Psoas muscle (tissue), 8 donors: ENCODE results near the gene DMAP1. TPM values are rescaled to one million over a fixed set of nuclear protein-coding genes. Genes with fewer than 3 reads are reported as not detected.
A peak's percentile ranks its signal among the peaks of the same experiment; 100 is the strongest.

ENCODE experiments used
- ATAC-seq, 4 donors: fragments of 200-7000 bp; cut with Tn5 transposase; one replicate each; pipeline ENCODE4 v1.9.1; 2020; ENCODE audit warnings: moderate library complexity in 3 of 4, mild to moderate bottlenecking in 2 of 4
- DNase-seq, 2 donors: peaks; one replicate each; pipeline ENCODE4 v3.0.0-alpha.2; 2020
- H3K27ac ChIP-seq: fragments of 200-600 bp; one replicate; pipeline ENCODE4 v1.8.0; 2022
- H3K27me3 ChIP-seq, 3 donors: fragments of 200-600 bp in 1 of 3; one replicate each; pipeline versions ENCODE4 v1.6.1 to v1.8.0; 2013 to 2022; ENCODE audit warnings: low read length in 2 of 3, mild to moderate bottlenecking in 2 of 3, moderate library complexity in 1 of 3; ENCODE audit not compliant: insufficient read depth in 3 of 3
- H3K36me3 ChIP-seq, 2 donors: fragments of 200-600 bp in 1 of 2; one replicate each; pipeline versions ENCODE4 v1.6.1 to v1.8.0; 2013 to 2022; ENCODE audit warnings: low read depth in 1 of 2, mild to moderate bottlenecking in 1 of 2, moderate library complexity in 1 of 2; ENCODE audit not compliant: insufficient read depth in 1 of 2
- H3K4me1 ChIP-seq: fragments of 200-600 bp; one replicate; pipeline ENCODE4 v1.8.0; 2022
- H3K4me3 ChIP-seq: fragments of 200-600 bp; one replicate; pipeline ENCODE4 v1.8.0; 2022; ENCODE audit warnings: mild to moderate bottlenecking
- H3K9me3 ChIP-seq: fragments of 200-600 bp; one replicate; pipeline ENCODE4 v1.8.0; 2022
- CTCF ChIP-seq: fragments of 200-600 bp; IDR thresholded peaks from one replicate; pipeline ENCODE4 v1.8.0; 2022; ENCODE audit warnings: antibody characterized with exemption
- WGBS, 3 donors: extraction: QIAGEN DNeasy Blood & Tissue Kit; methylation state at CpG; one replicate each; pipeline versions ENCODE4 v1.1.6 to v1.1.7; 2013; 5-methylcytosine and 5-hydroxymethylcytosine counted together
- intact Hi-C, 2 donors: fragments of 100-400 bp; cut with DNase I; formaldehyde crosslinking; loops; one replicate each; pipeline versions ENCODE4 v1.11.0 to v1.14.2; 2022
- polyA plus RNA-seq, 3 donors: library from polyadenylated mRNA; stranded (reverse); fragments of 200-250 nt; gene quantifications; one replicate each; pipeline ENCODE4 v1.2.3, GENCODE V29; 2013
- total RNA-seq, 4 donors: library from RNA; stranded (reverse); fragmentation: NEBNext Ultra II Directional in 2 of 4; extraction: Animal tissue kit (Norgen Biotek cat#: 25700) in 2 of 4; gene quantifications; one replicate each; pipeline versions ENCODE4 v1.2.1 to v1.2.4, GENCODE V29; 2021 to 2023
- donor health status: healthy with polysubstance abuse.
- donor health status: DM: no; HTN: no; CAD: no; lungs with moderate emphysema.
- donor health status: Bipolar disorder and iron deficiency.
- donor health status: healthy.
- donor health status: DM: yes; HTN: yes; CAD: no.
- donor health status: DM: no; HTN: no; CAD: no.
- donor health status: DM: no; HTN: no; CAD: no.
- donor health status: DM: yes; HTN: yes; CAD: no.

DMAP1 gene
- total and polyA plus RNA-seq, 7 donors = 18.3 to 30.5 (median 22.2) TPM

GRCh38 chr1:44239961-44240371 lies 26.7 kb downstream of the DMAP1 start:
- intact Hi-C loops = no loop called here
- DNase-seq (peak in 1 of 2 donors; percentile 74), ATAC-seq (peak; percentile 66 to 93 (median 84))
- WGBS, 3 donors = 35 to 63% (median 53%) methylated on average over 3 of the region's 3 CpGs
- Histone ChIP-seq H3K36me3 (peaks cover 0 to 8% of the 10 kb centered on the region in 2 donors), H3K27me3 (no peaks in the 10 kb centered on the region), H3K27ac (peak overlapping the region; percentile 46), H3K4me3 (no peak overlapping the region), H3K9me3 (no peaks in the 10 kb centered on the region), H3K4me1 (peaks cover 16% of the 10 kb centered on the region)
- no peak for TF ChIP-seq CTCF

- intact Hi-C loops = no loop called here
- Histone ChIP-seq H3K36me3 (peaks cover 0 to 8% of the 10 kb centered on the region in 2 donors), H3K4me3 (no peak overlapping the region), H3K27me3 (no peaks in the 10 kb centered on the region), H3K9me3 (no peaks in the 10 kb centered on the region), H3K4me1 (peaks cover 16% of the 10 kb centered on the region), H3K27ac (no peak overlapping the region)
- TF ChIP-seq CTCF = no peak
- ATAC-seq = peak in 3 of 4 donors; percentile 4 to 44 (median 42)
- no peak for DNase-seq
- 89 to 92% (median 91%) methylated on average over 9 of the region's 9 CpGs for WGBS, 3 donors
Observed at GRCh38 chr1:44240802-44241671, 27.8 kb downstream of the DMAP1 start.

GRCh38 chr1:44242746-44243145 lies 29.5 kb downstream of the DMAP1 start:
- no peaks in the 10 kb centered on the region for H3K27me3 ChIP-seq
- H3K4me1 ChIP-seq = peaks cover 16% of the 10 kb centered on the region
- no peaks in the 10 kb centered on the region for H3K9me3 ChIP-seq
- ATAC-seq (no peak), DNase-seq (no peak)
- H3K27ac ChIP-seq = no peak overlapping the region
- no peak for TF ChIP-seq CTCF
- 74 to 82% (median 78%) methylated on average over 14 to 16 of the region's 16 CpGs for WGBS, 3 donors
- H3K36me3 ChIP-seq = peaks cover 0 to 19% of the 10 kb centered on the region in 2 donors
- intact Hi-C loops = no loop called here
- no peak overlapping the region for H3K4me3 ChIP-seq

DNA sequence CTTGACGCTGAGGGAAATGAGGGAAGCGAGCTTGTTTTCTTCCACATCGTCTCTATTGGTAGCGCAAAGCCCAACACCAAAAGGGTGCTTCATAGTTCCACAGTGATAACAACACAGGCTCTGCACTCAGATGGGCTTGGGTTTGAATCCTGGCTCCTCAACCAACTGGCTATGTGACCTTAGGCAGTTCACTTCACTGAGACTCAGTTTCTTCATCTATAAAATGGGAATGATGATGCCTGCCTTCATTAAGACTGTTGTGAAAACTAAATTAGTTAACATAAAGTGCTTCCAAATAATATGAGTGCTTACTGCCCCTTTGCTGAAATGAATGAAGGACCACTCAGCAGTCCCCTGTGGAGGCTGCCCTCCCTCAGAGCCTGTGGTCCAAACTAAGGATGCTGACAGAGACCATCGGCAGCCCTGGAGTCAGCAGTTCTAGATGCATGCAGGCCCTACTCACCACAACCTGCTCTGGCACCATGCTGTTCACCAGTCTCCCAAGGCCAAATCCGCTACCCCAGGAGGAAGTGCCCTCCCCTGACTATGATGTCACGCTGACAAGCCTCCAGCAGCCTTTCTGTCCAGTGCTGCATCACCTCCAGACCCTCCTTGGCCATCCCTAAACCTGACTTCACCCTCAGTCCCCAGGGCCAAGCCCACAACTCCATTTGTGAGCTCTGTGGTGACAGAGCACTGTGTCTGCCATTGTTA lies 30.7 kb downstream of the DMAP1 start:
- DNase-seq (no peak), ATAC-seq (no peak)
- Histone ChIP-seq H3K27me3 (no peaks in the 10 kb centered on the region), H3K4me3 (no peak overlapping the region), H3K4me1 (peaks cover 16% of the 10 kb centered on the region), H3K27ac (no peak overlapping the region), H3K9me3 (no peaks in the 10 kb centered on the region), H3K36me3 (peaks cover 0 to 19% of the 10 kb centered on the region in 2 donors)
- TF ChIP-seq CTCF = no peak
- WGBS, 3 donors = 97 to 98% (median 98%) methylated on average over 7 of the region's 7 CpGs
- intact Hi-C loops = no loop called here
